IPS-15b (cell line): ENCODE measurements around the gene NFYC.

Source experiments
- H3K27me3 ChIP-seq: one replicate; pipeline ENCODE4 v1.6.1; 2013; ENCODE audit warnings: low read length; ENCODE audit not compliant: control insufficient read depth, insufficient read depth
- H3K36me3 ChIP-seq: one replicate; pipeline ENCODE4 v1.6.1; 2013; ENCODE audit warnings: low read length; ENCODE audit not compliant: control insufficient read depth, insufficient read depth
- H3K4me1 ChIP-seq: one replicate; pipeline ENCODE4 v1.6.1; 2013; ENCODE audit warnings: mild to moderate bottlenecking, low read length; ENCODE audit not compliant: control insufficient read depth, insufficient read depth
- H3K4me3 ChIP-seq: one replicate; pipeline ENCODE4 v1.5.1; 2013; ENCODE audit warnings: low read depth, low read length
- H3K9ac ChIP-seq: one replicate; pipeline ENCODE4 v1.6.1; 2013; ENCODE audit warnings: low read depth, mild to moderate bottlenecking, low read length
- H3K9me3 ChIP-seq: one replicate; pipeline ENCODE4 v1.6.1; 2013; ENCODE audit warnings: mild to moderate bottlenecking, low read length; ENCODE audit not compliant: control insufficient read depth, insufficient read depth

Gene NFYC

GRCh38 chr1:40673452-40673851, 18.1 kb upstream of the NFYC start:
- no peaks in the 10 kb centered on the region for H3K4me1 ChIP-seq
- no peaks in the 10 kb centered on the region for H3K27me3 ChIP-seq
- H3K4me3 ChIP-seq, result no peak overlapping the region
- no peak overlapping the region for H3K9ac ChIP-seq
- no peaks in the 10 kb centered on the region for H3K36me3 ChIP-seq
- H3K9me3 ChIP-seq, result no peaks in the 10 kb centered on the region

DNA sequence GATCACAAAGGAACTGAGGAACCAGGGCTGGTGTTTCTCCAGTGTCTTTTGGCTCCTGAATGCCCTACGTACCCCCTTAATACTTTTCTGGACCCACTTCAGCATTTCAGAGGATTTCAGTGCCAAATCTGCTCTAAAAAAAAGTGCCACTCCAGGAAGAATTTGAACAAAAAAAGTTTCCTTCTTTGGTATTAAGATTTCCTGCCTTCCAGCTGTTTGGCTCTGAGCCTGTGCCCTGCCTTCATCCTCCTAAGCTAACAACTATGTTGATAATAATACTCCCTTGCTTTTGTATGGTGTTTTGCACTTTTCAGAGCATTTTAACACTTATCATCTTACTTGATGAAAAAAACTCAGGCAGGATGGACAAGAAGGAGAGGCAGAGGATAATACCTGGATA, 15.0 kb upstream of the NFYC start:
- H3K9ac ChIP-seq, result no peak overlapping the region
- H3K27me3 ChIP-seq, result no peaks in the 10 kb centered on the region
- no peaks in the 10 kb centered on the region for H3K9me3 ChIP-seq
- no peak overlapping the region for H3K4me3 ChIP-seq
- H3K36me3 ChIP-seq, result no peaks in the 10 kb centered on the region
- no peaks in the 10 kb centered on the region for H3K4me1 ChIP-seq

GRCh38 chr1:40679165-40679953, 12.1 kb upstream of the NFYC start:
- no peak overlapping the region for H3K9ac ChIP-seq
- H3K36me3 ChIP-seq, result no peaks in the 10 kb centered on the region
- no peak overlapping the region for H3K4me3 ChIP-seq
- no peaks in the 10 kb centered on the region for H3K27me3 ChIP-seq
- H3K9me3 ChIP-seq, result no peaks in the 10 kb centered on the region
- H3K4me1 ChIP-seq, result no peaks in the 10 kb centered on the region

DNA sequence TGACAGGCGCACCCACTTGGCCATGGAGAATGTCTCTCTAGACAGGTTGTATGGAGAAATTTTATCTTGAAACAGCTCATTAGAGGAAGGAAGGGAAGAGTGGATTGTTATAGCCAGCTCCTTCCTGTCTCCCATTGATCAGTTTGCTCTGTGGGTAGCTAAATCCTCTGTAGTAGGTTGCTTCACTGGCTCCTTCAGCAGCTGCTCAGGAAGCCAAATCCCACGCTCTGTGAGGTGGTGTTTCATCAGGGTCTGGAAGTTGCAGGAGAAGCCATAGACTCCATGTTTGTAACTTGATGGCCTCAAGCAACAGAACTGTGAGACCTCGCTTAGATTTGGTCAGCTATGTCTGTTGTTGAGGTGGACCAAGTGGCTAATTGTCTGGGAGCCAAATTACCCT, 6.8 kb upstream of the NFYC start:
- no peak overlapping the region for H3K9ac ChIP-seq
- H3K27me3 ChIP-seq, result no peaks in the 10 kb centered on the region
- H3K9me3 ChIP-seq, result no peaks in the 10 kb centered on the region
- no peaks in the 10 kb centered on the region for H3K36me3 ChIP-seq
- no peaks in the 10 kb centered on the region for H3K4me1 ChIP-seq
- H3K4me3 ChIP-seq, result no peak overlapping the region

GRCh38 chr1:40687059-40687458, 4.4 kb upstream of the NFYC start:
- no peaks in the 10 kb centered on the region for H3K27me3 ChIP-seq
- H3K9ac ChIP-seq, result no peak overlapping the region
- H3K4me1 ChIP-seq, result peaks cover 4% of the 10 kb centered on the region
- H3K9me3 ChIP-seq, result no peaks in the 10 kb centered on the region
- H3K36me3 ChIP-seq, result no peaks in the 10 kb centered on the region
- no peak overlapping the region for H3K4me3 ChIP-seq

DNA sequence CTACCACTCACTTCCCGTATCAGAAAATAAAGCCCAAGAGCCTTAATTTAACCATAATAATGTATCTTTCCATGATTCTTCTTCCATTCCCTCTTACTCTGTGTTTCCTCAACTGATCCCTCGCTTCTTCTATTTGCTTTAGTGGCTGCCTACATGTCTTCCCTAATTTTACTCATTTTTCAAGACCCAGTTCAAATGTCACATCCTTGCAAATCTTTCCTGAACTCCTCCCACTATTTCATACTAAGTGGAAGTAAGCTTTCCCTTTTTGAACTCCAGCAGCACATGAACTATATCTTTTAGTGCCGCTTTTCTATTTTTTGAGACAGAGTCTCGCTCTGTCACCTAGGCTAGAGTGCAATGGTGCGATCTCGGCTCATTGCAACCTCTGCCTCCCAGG, 3.8 kb upstream of the NFYC start:
- no peaks in the 10 kb centered on the region for H3K27me3 ChIP-seq
- H3K4me1 ChIP-seq, result peaks cover 4% of the 10 kb centered on the region
- no peaks in the 10 kb centered on the region for H3K9me3 ChIP-seq
- no peaks in the 10 kb centered on the region for H3K36me3 ChIP-seq
- no peak overlapping the region for H3K9ac ChIP-seq
- no peak overlapping the region for H3K4me3 ChIP-seq

DNA sequence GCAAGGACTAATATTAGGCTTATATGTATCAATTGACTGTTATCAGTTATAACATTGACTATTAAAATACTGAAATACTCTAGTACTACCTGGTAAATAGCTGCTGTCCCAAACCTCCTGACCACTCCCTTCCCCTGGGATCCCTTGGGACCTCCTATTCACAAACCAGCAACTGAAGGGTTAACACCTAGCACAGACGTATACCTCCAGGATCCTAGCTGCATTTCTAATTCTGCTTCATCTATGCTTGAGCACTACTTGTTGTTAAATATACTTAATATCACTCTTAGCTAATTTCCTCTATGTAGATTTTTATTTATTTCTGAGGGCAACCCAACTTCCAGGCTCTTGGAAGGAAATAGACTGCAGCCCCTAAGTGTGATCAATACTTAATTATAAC, 1.8 kb upstream of the NFYC start:
- Histone ChIP-seq H3K27me3 (no peaks in the 10 kb centered on the region), H3K4me3 (no peak overlapping the region), H3K9me3 (no peaks in the 10 kb centered on the region), H3K4me1 (peaks cover 12% of the 10 kb centered on the region), H3K9ac (no peak overlapping the region), H3K36me3 (no peaks in the 10 kb centered on the region)

DNA sequence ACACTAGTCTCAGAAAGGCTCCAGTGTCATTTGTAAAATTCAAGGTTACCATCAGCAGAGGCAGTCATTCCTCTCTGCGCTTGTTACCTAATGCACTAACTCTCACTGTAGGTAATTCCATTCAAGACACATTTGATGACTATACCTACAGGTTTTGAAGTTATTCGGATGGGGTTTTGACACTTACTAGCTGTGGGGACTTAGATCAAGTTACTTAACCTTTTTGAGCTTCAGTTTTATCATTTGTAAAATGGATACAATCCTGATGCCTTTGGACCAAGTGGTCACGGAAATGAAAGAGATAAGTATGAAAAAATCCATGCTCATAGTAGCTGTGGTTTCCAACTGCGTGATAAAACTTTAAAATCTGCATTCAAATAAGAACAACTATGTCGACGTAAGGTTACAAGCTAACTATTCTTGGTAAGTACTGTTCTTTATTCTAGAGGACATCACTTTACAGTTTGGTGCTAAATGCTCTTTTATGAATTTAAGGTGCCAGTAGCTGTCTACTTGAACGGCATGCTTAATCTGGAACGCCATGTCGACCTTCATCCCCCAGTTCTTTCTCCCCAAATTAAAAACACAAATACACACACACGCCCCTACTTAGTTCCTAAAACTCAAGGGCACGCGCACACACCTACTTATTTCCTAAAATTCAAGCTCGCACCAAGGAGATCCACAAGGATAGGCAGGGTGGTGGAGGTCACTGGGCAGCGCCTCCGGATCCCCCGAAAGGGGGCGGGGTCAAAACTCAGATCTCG, 550 bp upstream of the NFYC start:
- Histone ChIP-seq H3K4me1 (peaks cover 12% of the 10 kb centered on the region), H3K4me3 (peak overlapping the region; percentile 80), H3K36me3 (no peaks in the 10 kb centered on the region), H3K27me3 (no peaks in the 10 kb centered on the region), H3K9me3 (no peaks in the 10 kb centered on the region), H3K9ac (peak overlapping the region; percentile 80)

DNA sequence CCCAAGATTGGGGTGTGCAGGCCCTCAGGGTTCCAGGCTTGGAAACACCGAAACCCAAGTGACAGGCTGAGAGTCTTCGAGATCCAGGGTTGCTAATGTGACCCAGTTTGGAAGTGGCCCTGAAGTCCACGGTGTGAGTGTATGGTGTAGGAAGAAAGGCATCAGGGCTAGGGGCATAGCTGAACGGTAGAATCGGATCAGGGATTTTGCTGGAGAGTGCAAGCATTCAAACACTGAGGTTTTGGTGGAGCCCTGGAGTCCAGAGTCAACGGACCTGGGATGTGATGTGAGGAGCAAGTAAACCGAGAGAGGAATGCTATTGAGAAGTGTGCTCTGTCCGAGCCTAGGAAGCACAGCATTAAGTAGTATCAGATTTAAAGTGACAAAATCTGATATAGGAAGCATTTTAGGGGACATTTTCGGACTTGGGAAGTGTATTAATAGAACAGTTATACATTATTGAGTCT, 958 bp downstream of the NFYC start:
- H3K36me3 ChIP-seq, result no peaks in the 10 kb centered on the region
- H3K4me1 ChIP-seq, result peaks cover 12% of the 10 kb centered on the region
- H3K27me3 ChIP-seq, result no peaks in the 10 kb centered on the region
- peak overlapping the region; percentile 74 for H3K9ac ChIP-seq
- no peaks in the 10 kb centered on the region for H3K9me3 ChIP-seq
- H3K4me3 ChIP-seq, result peak overlapping the region; percentile 80

GRCh38 chr1:40693425-40693824, 1.9 kb downstream of the NFYC start:
- Histone ChIP-seq H3K36me3 (no peaks in the 10 kb centered on the region), H3K27me3 (no peaks in the 10 kb centered on the region), H3K9ac (no peak overlapping the region), H3K9me3 (no peaks in the 10 kb centered on the region), H3K4me1 (peaks cover 12% of the 10 kb centered on the region), H3K4me3 (no peak overlapping the region)

DNA sequence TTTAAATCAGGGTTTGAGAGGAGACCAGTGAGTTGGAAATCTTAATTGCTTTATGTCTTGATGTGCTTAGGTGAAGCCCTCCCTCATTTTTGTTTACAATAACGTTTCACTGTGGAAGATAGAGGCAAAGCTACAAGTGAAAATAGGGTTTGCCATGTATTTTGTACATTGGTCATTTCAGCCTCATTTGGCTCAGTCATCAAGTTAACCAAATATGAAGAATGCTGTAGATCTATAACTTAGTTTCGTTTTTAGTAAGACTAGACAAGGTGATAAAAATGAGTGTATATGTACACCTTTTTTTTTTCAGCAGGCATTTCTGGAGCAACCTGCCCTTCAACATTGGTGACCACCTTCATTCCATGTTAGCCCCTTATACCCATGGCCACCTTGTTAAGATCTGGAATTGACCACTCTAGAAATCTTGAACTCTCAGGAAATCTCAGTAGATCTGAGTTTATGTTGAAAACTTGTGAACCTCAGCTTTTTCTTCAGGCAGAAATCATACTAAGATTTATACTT, 2.9 kb downstream of the NFYC start:
- no peak overlapping the region for H3K4me3 ChIP-seq
- no peaks in the 10 kb centered on the region for H3K9me3 ChIP-seq
- H3K36me3 ChIP-seq, result no peaks in the 10 kb centered on the region
- H3K9ac ChIP-seq, result no peak overlapping the region
- peaks cover 12% of the 10 kb centered on the region for H3K4me1 ChIP-seq
- H3K27me3 ChIP-seq, result no peaks in the 10 kb centered on the region

- no peak overlapping the region for H3K4me3 ChIP-seq
- H3K4me1 ChIP-seq, result peaks cover 8% of the 10 kb centered on the region
- no peaks in the 10 kb centered on the region for H3K27me3 ChIP-seq
- no peak overlapping the region for H3K9ac ChIP-seq
- H3K9me3 ChIP-seq, result no peaks in the 10 kb centered on the region
- no peaks in the 10 kb centered on the region for H3K36me3 ChIP-seq
Observed at GRCh38 chr1:40696294-40696693, 4.8 kb downstream of the NFYC start.
